HCT116 (cell line): ENCODE measurements around the gene TLR8. TPM values are rescaled to one million over a fixed set of nuclear protein-coding genes. Genes with fewer than 3 reads are reported as not detected.

Source experiments
- ATAC-seq: fragments of 200-7000 bp; cut with Tn5 transposase; 2 replicates; pipeline ENCODE4 v1.9.1; 2020; ENCODE audit warnings: mild to moderate bottlenecking, moderate library complexity
- BruUV-seq: library from RNA; stranded (reverse); fragments of 400-500 nt; replicated peaks from 2 replicates; lab custom pipeline; 2021; lab: Mats Ljungman, UMichigan
- CTCF ChIA-PET: fragments of 300-600 bp; sonication (Branson Sonifier 250); formaldehyde crosslinking; loops from one replicate; lab custom pipeline; 2021; ENCODE audit warnings: antibody characterized with exemption; lab: Charles Lee
- POLR2A ChIA-PET: fragments of 300-600, 350-600 bp; sonication (Branson Sonifier 250); formaldehyde crosslinking; loops from one replicate; lab custom pipeline; 2021; ENCODE audit warnings: antibody characterized with exemption; lab: Charles Lee
- RAD21 ChIA-PET, 2 experiments: fragments of 300-600 bp; sonication (Branson Sonifier 250); formaldehyde crosslinking; loops; one replicate each; lab custom pipeline; 2023; ENCODE audit warnings: low total read pairs in 2 of 2; ENCODE audit not compliant: uncharacterized antibody in 2 of 2, unreplicated experiment in 2 of 2, low non-redundant PET in 1 of 2; lab: Charles Lee
- DNase-seq: peaks from one replicate; pipeline ENCODE4 v3.0.0-alpha.2; 2010; ENCODE audit warnings: low read depth, low spot score
- H2AFZ ChIP-seq: fragments of 200-600 bp; shearing (Covaris generic), sonication (generic); 2 replicates; pipeline ENCODE4 v1.6.1; 2017; ENCODE audit warnings: low read depth, mixed run types, mixed read lengths, antibody characterized with exemption, low read length; ENCODE audit not compliant: poor library complexity, severe bottlenecking
- H3K27ac ChIP-seq: 2 replicates; pipeline ENCODE4 v1.5.1; 2012; ENCODE audit warnings: low read depth, low read length
- H3K27me3 ChIP-seq: fragments of 200-600 bp; sonication (generic); 2 replicates; pipeline ENCODE4 v1.6.1; 2016; ENCODE audit warnings: mixed run types, low read length, mixed read lengths; ENCODE audit not compliant: insufficient read depth
- H3K36me3 ChIP-seq, 2 experiments: fragments of 200-500 bp in 1 of 2; fragments of 200-600 bp in 1 of 2; sonication (Bioruptor generic) in 1 of 2; sonication (generic) in 1 of 2; 2 replicates each; pipeline versions ENCODE4 v1.5.1 to v1.6.1; 2014 to 2016; ENCODE audit warnings: low read length in 2 of 2, inconsistent platforms in 1 of 2, mixed read lengths in 1 of 2, mixed run types in 1 of 2; ENCODE audit not compliant: insufficient read depth in 2 of 2, control insufficient read depth in 1 of 2
- H3K4me1 ChIP-seq, 2 experiments: fragments of 200-600 bp in 1 of 2; sonication (generic) in 1 of 2; 2 replicates each; pipeline versions ENCODE4 v1.5.1 to v1.6.1; 2012 to 2017; ENCODE audit warnings: low read length in 2 of 2, inconsistent platforms in 1 of 2, mild to moderate bottlenecking in 1 of 2, mixed read lengths in 1 of 2, mixed run types in 1 of 2, moderate library complexity in 1 of 2; ENCODE audit not compliant: insufficient read depth in 2 of 2, control insufficient read depth in 1 of 2
- H3K4me2 ChIP-seq: fragments of 200-600 bp; sonication (generic); 2 replicates; pipeline ENCODE4 v1.6.1; 2017; ENCODE audit warnings: mixed run types, low read length, mixed read lengths
- H3K4me3 ChIP-seq, 2 experiments: fragments of 200-600 bp in 1 of 2; sonication (generic) in 1 of 2; replicated peaks in 1 of 2; 2 replicates each; pipeline ENCODE4 v1.5.1; 2011 to 2016; ENCODE audit warnings: low read length in 2 of 2, control low read depth in 1 of 2, low read depth in 1 of 2, mild to moderate bottlenecking in 1 of 2, mixed read lengths in 1 of 2, mixed run types in 1 of 2
- H3K79me2 ChIP-seq: fragments of 200-600 bp; sonication (generic); 2 replicates; pipeline ENCODE4 v1.6.1; 2017; ENCODE audit warnings: mild to moderate bottlenecking, mixed run types, low read length, moderate library complexity, mixed read lengths; ENCODE audit not compliant: insufficient read depth
- H3K9ac ChIP-seq: fragments of 200-600 bp; sonication (generic); 2 replicates; pipeline ENCODE4 v1.6.1; 2016; ENCODE audit warnings: low read length, mixed read lengths
- H3K9me2 ChIP-seq: fragments of 200-600 bp; sonication (generic), shearing (Covaris generic); 2 replicates; pipeline ENCODE4 v1.6.1; 2017; ENCODE audit warnings: mixed run types, mild to moderate bottlenecking, moderate library complexity; ENCODE audit not compliant: insufficient read depth
- H3K9me3 ChIP-seq, 2 experiments: fragments of 200-500 bp in 1 of 2; fragments of 200-600 bp in 1 of 2; sonication (Bioruptor generic) in 1 of 2; sonication (generic) in 1 of 2; 2 replicates each; pipeline ENCODE4 v1.6.1; 2014 to 2017; ENCODE audit warnings: low read length in 2 of 2, mixed read lengths in 2 of 2, inconsistent platforms in 1 of 2, low read depth in 1 of 2, mild to moderate bottlenecking in 1 of 2, mixed run types in 1 of 2, moderate library complexity in 1 of 2; ENCODE audit not compliant: control insufficient read depth in 1 of 2, insufficient read depth in 1 of 2
- H4K20me1 ChIP-seq: fragments of 200-600 bp; sonication (generic), shearing (Covaris generic); 2 replicates; pipeline ENCODE4 v1.6.1; 2017; ENCODE audit warnings: mixed run types, mild to moderate bottlenecking, moderate library complexity; ENCODE audit not compliant: insufficient read depth
- ATF3 ChIP-seq: IDR thresholded peaks from 2 replicates; pipeline ENCODE4 v1.6.1; 2012
- CBX3 ChIP-seq: IDR thresholded peaks from 2 replicates; pipeline ENCODE4 v1.6.1; 2012; ENCODE audit warnings: low read depth
- CEBPB ChIP-seq: IDR thresholded peaks from 2 replicates; pipeline ENCODE4 v1.6.1; 2012; ENCODE audit warnings: low read depth
- EGR1 ChIP-seq: IDR thresholded peaks from 2 replicates; pipeline ENCODE4 v1.6.1; 2012; ENCODE audit warnings: low read depth
- ELF1 ChIP-seq: IDR thresholded peaks from 2 replicates; pipeline ENCODE4 v1.6.1; 2012; ENCODE audit warnings: low read depth, borderline replicate concordance
- EZH2phosphoT487 ChIP-seq: fragments of 200-600 bp; IDR thresholded peaks from 2 replicates; pipeline ENCODE4 v1.6.1; 2018; ENCODE audit warnings: antibody characterized with exemption, borderline replicate concordance
- FOSL1 ChIP-seq: IDR thresholded peaks from 2 replicates; pipeline ENCODE4 v1.6.1; 2012; ENCODE audit warnings: low read depth
- JUND ChIP-seq: IDR thresholded peaks from 2 replicates; pipeline ENCODE4 v1.6.1; 2012
- REST ChIP-seq: IDR thresholded peaks from 2 replicates; pipeline ENCODE4 v1.6.1; 2012; ENCODE audit warnings: low read depth
- SRF ChIP-seq: IDR thresholded peaks from 2 replicates; pipeline ENCODE4 v1.6.1; 2012; ENCODE audit warnings: low read depth
- TCF7L2 ChIP-seq: IDR thresholded peaks from 2 replicates; pipeline ENCODE4 v1.7.0; 2011; ENCODE audit warnings: borderline replicate concordance, inconsistent platforms; ENCODE audit not compliant: insufficient read depth, insufficient read length; ENCODE audit errors: extremely low read depth
- ZFX ChIP-seq: fragments of 450-650 bp; IDR thresholded peaks from 2 replicates; pipeline ENCODE4 v1.6.1; 2017
- ZNF274 ChIP-seq: fragments of 200-500 bp; sonication (Bioruptor generic); IDR thresholded peaks from 2 replicates; pipeline ENCODE4 v1.6.1; 2014; ENCODE audit warnings: mild to moderate bottlenecking, low read depth, low read length, inconsistent platforms
- intact Hi-C: fragments of 100-400 bp; cut with micrococcal nuclease; formaldehyde crosslinking; loops from 2 replicates; pipeline ENCODE4 v1.10.0; 2022
- total RNA-seq: library from RNA; stranded (reverse); gene quantifications from one replicate; pipeline ENCODE4 v1.2.1, GENCODE V29; 2021; ENCODE audit not compliant: unreplicated experiment

TLR8 gene
- total RNA-seq, 1 experiment from 2014 or later = not detected

- ChIA-PET RAD21 (no interaction called here), CTCF (no interaction called here)
- no TSS peak for BruUV-seq
Measured at GRCh38 chrX:12930150-12930549, 23.7 kb downstream of the TLR8 start.

More at GRCh38 chrX:12930150-12930549, 23.7 kb downstream of the TLR8 start:
- POLR2A ChIA-PET = no interaction called here
- Histone ChIP-seq H3K9me2 (no peaks in the 10 kb centered on the region), H3K9ac (no peak overlapping the region), H3K27ac (no peak overlapping the region), H3K4me3 (no peak overlapping the region), H3K9me3 (no peaks in the 10 kb centered on the region), H4K20me1 (no peaks in the 10 kb centered on the region), H3K36me3 (no peaks in the 10 kb centered on the region), H3K4me1 (no peaks in the 10 kb centered on the region), H3K27me3 (no peaks in the 10 kb centered on the region), H2AFZ (no peak overlapping the region), H3K4me2 (no peak overlapping the region), H3K79me2 (no peaks in the 10 kb centered on the region)
- no peak for ATAC-seq
- DNase-seq = no peak
- no peak for TF ChIP-seq ATF3
- no peak for TF ChIP-seq ELF1
- TF ChIP-seq EZH2phosphoT487 = no peak
- TF ChIP-seq ZNF274 = no peak
- TF ChIP-seq ZFX = no peak
- TF ChIP-seq TCF7L2 = no peak
- TF ChIP-seq FOSL1 = no peak
- TF ChIP-seq SRF = no peak
- no peak for TF ChIP-seq REST
- TF ChIP-seq JUND = no peak
- no peak for TF ChIP-seq EGR1
- no peak for TF ChIP-seq CBX3
- TF ChIP-seq CEBPB = no peak
- intact Hi-C loops = no loop called here
